ENCODE results near the gene CNNM1. TPM values are rescaled to one million over a fixed set of nuclear protein-coding genes. Genes with fewer than 3 reads are reported as not detected.

CNNM1 gene
- total and polyA plus RNA-seq, 4 donors, result 0.13 to 0.30 (median 0.24) TPM

GRCh38 chr10:99422529-99423096 is 93.5 kb downstream of the CNNM1 start:
- DNase-seq (no peak), ATAC-seq (ENCODE audit: low FRiP score) (no peak)
- no peaks in the 10 kb centered on the region for H3K27me3 ChIP-seq (ENCODE audit: control insufficient read depth in 1 of 2, insufficient read depth in 2 of 2, low read length in 1 of 2)
- no peaks in the 10 kb centered on the region for H3K9me3 ChIP-seq (ENCODE audit: control insufficient read depth, low read length)
- intact Hi-C loops (cut with DNase I), result no loop called here
- no peak overlapping the region for H3K4me3 ChIP-seq (ENCODE audit: low read length in 2 of 2)
- H3K36me3 ChIP-seq (ENCODE audit: control insufficient read depth in 1 of 2, insufficient read depth in 2 of 2, low read length in 1 of 2), result peaks cover 10 to 12% of the 10 kb centered on the region in 2 donors
- no peaks in the 10 kb centered on the region for H3K4me1 ChIP-seq (ENCODE audit: control insufficient read depth in 1 of 2, insufficient read depth in 2 of 2, low read length in 2 of 2)
- WGBS, 2 donors, result 90 to 94% methylated on average over 5 of the region's 5 CpGs
- no peak overlapping the region for H3K27ac ChIP-seq (ENCODE audit: low read depth in 1 of 2, low read length in 2 of 2)

- ATAC-seq (ENCODE audit: low FRiP score) (no peak), DNase-seq (no peak)
- Histone ChIP-seq H3K4me1 (ENCODE audit: control insufficient read depth in 1 of 2, insufficient read depth in 2 of 2, low read length in 2 of 2) (no peaks in the 10 kb centered on the region), H3K27ac (ENCODE audit: low read depth in 1 of 2, low read length in 2 of 2) (no peak overlapping the region), H3K36me3 (ENCODE audit: control insufficient read depth in 1 of 2, insufficient read depth in 2 of 2, low read length in 1 of 2) (peaks cover 7 to 9% of the 10 kb centered on the region in 2 donors), H3K4me3 (ENCODE audit: low read length in 2 of 2) (no peak overlapping the region), H3K27me3 (ENCODE audit: control insufficient read depth in 1 of 2, insufficient read depth in 2 of 2, low read length in 1 of 2) (no peaks in the 10 kb centered on the region), H3K9me3 (ENCODE audit: control insufficient read depth, low read length) (no peaks in the 10 kb centered on the region)
- intact Hi-C loops (cut with DNase I), result no loop called here
- 93 to 100% methylated on average over 1 of the region's 1 CpG for WGBS, 2 donors
These were observed 95.5 kb downstream of the CNNM1 start for GRCh38 chr10:99424656-99425055.

DNA sequence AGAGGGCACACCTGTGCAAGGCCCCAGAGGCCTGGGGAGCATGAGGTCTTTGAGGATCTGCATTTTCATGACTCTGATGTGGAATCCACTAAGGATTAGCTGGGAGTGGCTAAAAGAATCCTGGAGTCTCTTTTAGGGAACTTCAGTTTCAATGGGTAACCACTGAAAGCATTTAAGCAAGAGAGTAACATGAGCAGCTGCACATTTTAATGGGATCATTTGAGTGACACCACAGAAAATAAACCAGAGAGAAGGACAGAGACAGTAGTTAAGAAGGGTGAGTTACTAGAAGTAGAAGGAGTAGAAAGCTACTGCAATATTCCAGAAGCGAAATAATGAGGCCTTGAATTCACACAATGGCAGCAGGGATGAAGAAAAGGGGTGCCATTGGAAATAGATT is 96.0 kb downstream of the CNNM1 start:
- no peak for DNase-seq
- intact Hi-C loops (cut with DNase I), result no loop called here
- Histone ChIP-seq H3K4me3 (ENCODE audit: low read length in 2 of 2) (no peak overlapping the region), H3K27me3 (ENCODE audit: control insufficient read depth in 1 of 2, insufficient read depth in 2 of 2, low read length in 1 of 2) (no peaks in the 10 kb centered on the region), H3K36me3 (ENCODE audit: control insufficient read depth in 1 of 2, insufficient read depth in 2 of 2, low read length in 1 of 2) (peaks cover 5 to 7% of the 10 kb centered on the region in 2 donors), H3K4me1 (ENCODE audit: control insufficient read depth in 1 of 2, insufficient read depth in 2 of 2, low read length in 2 of 2) (no peaks in the 10 kb centered on the region), H3K27ac (ENCODE audit: low read depth in 1 of 2, low read length in 2 of 2) (no peak overlapping the region), H3K9me3 (ENCODE audit: control insufficient read depth, low read length) (no peaks in the 10 kb centered on the region)
- no peak for ATAC-seq (ENCODE audit: low FRiP score)
- 95 to 97% methylated on average over 1 of the region's 1 CpG for WGBS, 2 donors

GRCh38 chr10:99426689-99427088 is 97.5 kb downstream of the CNNM1 start:
- H3K27ac ChIP-seq (ENCODE audit: low read depth in 1 of 2, low read length in 2 of 2), result no peak overlapping the region
- WGBS, 2 donors, result 70 to 74% methylated on average over 3 of the region's 3 CpGs
- DNase-seq, result no peak
- no peak overlapping the region for H3K4me3 ChIP-seq (ENCODE audit: low read length in 2 of 2)
- H3K4me1 ChIP-seq (ENCODE audit: control insufficient read depth in 1 of 2, insufficient read depth in 2 of 2, low read length in 2 of 2), result no peaks in the 10 kb centered on the region
- no peak for ATAC-seq (ENCODE audit: low FRiP score)
- intact Hi-C loops (cut with DNase I), result no loop called here
- no peaks in the 10 kb centered on the region for H3K27me3 ChIP-seq (ENCODE audit: control insufficient read depth in 1 of 2, insufficient read depth in 2 of 2, low read length in 1 of 2)
- no peaks in the 10 kb centered on the region for H3K9me3 ChIP-seq (ENCODE audit: control insufficient read depth, low read length)
- H3K36me3 ChIP-seq (ENCODE audit: control insufficient read depth in 1 of 2, insufficient read depth in 2 of 2, low read length in 1 of 2), result peaks cover 4 to 5% of the 10 kb centered on the region in 2 donors

GRCh38 chr10:99427566-99428190 is 98.5 kb downstream of the CNNM1 start:
- Histone ChIP-seq H3K27ac (ENCODE audit: low read depth in 1 of 2, low read length in 2 of 2) (no peak overlapping the region), H3K27me3 (ENCODE audit: control insufficient read depth in 1 of 2, insufficient read depth in 2 of 2, low read length in 1 of 2) (no peaks in the 10 kb centered on the region), H3K4me3 (ENCODE audit: low read length in 2 of 2) (no peak overlapping the region), H3K36me3 (ENCODE audit: control insufficient read depth in 1 of 2, insufficient read depth in 2 of 2, low read length in 1 of 2) (peaks cover 4 to 5% of the 10 kb centered on the region in 2 donors), H3K9me3 (ENCODE audit: control insufficient read depth, low read length) (no peaks in the 10 kb centered on the region), H3K4me1 (ENCODE audit: control insufficient read depth in 1 of 2, insufficient read depth in 2 of 2, low read length in 2 of 2) (no peaks in the 10 kb centered on the region)
- ATAC-seq (ENCODE audit: low FRiP score) (no peak), DNase-seq (no peak)
- intact Hi-C loops (cut with DNase I), result no loop called here
- 79 to 83% methylated on average over 4 of the region's 4 CpGs for WGBS, 2 donors

DNA sequence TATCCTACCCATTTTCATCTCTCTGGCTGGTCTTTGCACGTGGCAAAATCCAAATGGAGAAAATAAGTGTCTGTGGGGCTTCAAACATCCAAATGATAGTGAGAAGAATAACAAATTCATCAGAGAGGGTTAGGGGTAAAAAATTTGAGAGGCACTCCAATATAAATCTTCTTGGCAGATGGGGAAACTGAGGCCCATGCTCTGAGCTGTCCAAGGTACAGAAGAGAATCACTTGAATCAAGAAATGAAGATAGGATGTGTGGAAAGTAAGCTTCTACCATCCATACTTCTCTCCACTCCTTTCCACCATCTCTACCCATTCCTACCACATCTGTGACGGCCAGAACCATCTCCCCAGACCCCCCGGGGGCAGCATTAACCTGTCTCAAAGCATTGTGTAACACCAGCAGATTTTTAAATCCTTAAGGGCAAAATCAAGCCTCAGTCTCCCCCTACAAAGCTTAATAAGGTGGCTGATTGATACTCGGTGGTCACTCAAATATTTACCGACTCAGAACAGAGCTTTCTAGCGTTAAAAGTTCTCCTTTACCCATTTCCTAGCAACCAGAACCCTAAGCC is 100.5 kb downstream of the CNNM1 start:
- Histone ChIP-seq H3K27ac (ENCODE audit: low read depth in 1 of 2, low read length in 2 of 2) (no peak overlapping the region), H3K27me3 (ENCODE audit: control insufficient read depth in 1 of 2, insufficient read depth in 2 of 2, low read length in 1 of 2) (no peaks in the 10 kb centered on the region), H3K4me1 (ENCODE audit: control insufficient read depth in 1 of 2, insufficient read depth in 2 of 2, low read length in 2 of 2) (no peaks in the 10 kb centered on the region), H3K9me3 (ENCODE audit: control insufficient read depth, low read length) (no peaks in the 10 kb centered on the region), H3K4me3 (ENCODE audit: low read length in 2 of 2) (peak overlapping the region in 1 of 2 donors; percentile 73), H3K36me3 (ENCODE audit: control insufficient read depth in 1 of 2, insufficient read depth in 2 of 2, low read length in 1 of 2) (peaks cover 3 to 5% of the 10 kb centered on the region in 2 donors)
- ATAC-seq (ENCODE audit: low FRiP score) (no peak), DNase-seq (no peak)
- WGBS, 2 donors, result 30 to 33% methylated on average over 6 of the region's 6 CpGs
- intact Hi-C loops (cut with DNase I), result loop anchor here (5.0 to 10.0 kb wide), 3 partner anchors 193 to 315 kb away; partner anchors contain the start of gene SLC25A28 (in 1 of the 2)

DNA sequence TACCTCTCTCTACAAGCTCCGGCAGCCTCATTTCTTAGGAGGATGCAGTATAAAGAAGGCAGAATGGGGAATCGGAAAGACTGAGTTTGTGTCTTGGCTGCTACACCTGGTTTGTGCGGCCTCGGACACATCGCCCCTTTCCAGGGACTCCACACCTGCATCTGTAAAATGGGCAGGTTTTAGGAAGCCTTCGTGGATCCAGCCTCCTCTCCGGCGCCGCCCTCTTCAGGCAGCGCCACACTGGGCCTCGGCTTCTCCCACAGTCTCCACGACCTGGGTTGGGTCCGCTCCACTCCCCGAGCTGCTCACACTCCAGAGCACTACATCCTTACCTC is 100.9 kb downstream of the CNNM1 start:
- no peaks in the 10 kb centered on the region for H3K9me3 ChIP-seq (ENCODE audit: control insufficient read depth, low read length)
- WGBS, 2 donors, result 9% methylated on average over 14 of the region's 14 CpGs
- no peak for DNase-seq
- no peaks in the 10 kb centered on the region for H3K4me1 ChIP-seq (ENCODE audit: control insufficient read depth in 1 of 2, insufficient read depth in 2 of 2, low read length in 2 of 2)
- ATAC-seq (ENCODE audit: low FRiP score), result peak; percentile 47
- H3K36me3 ChIP-seq (ENCODE audit: control insufficient read depth in 1 of 2, insufficient read depth in 2 of 2, low read length in 1 of 2), result peaks cover 0 to 5% of the 10 kb centered on the region in 2 donors
- peak overlapping the region; percentile 48 to 73 for H3K4me3 ChIP-seq (ENCODE audit: low read length in 2 of 2)
- no peaks in the 10 kb centered on the region for H3K27me3 ChIP-seq (ENCODE audit: control insufficient read depth in 1 of 2, insufficient read depth in 2 of 2, low read length in 1 of 2)
- intact Hi-C loops (cut with DNase I), result loop anchor here (5.0 to 10.0 kb wide), 3 partner anchors 192 to 315 kb away; partner anchors contain the start of gene SLC25A28 (in 1 of the 2)
- peak overlapping the region in 1 of 2 donors; percentile 42 for H3K27ac ChIP-seq (ENCODE audit: low read depth in 1 of 2, low read length in 2 of 2)

- ATAC-seq (ENCODE audit: low FRiP score) (peak; percentile 98), DNase-seq (peak; percentile 96)
- Histone ChIP-seq H3K4me1 (ENCODE audit: control insufficient read depth in 1 of 2, insufficient read depth in 2 of 2, low read length in 2 of 2) (no peaks in the 10 kb centered on the region), H3K27ac (ENCODE audit: low read depth in 1 of 2, low read length in 2 of 2) (peak within 1 kb of the TSS in 1 of 2 donors; percentile 43), H3K9me3 (ENCODE audit: control insufficient read depth, low read length) (no peaks in the 10 kb centered on the region), H3K4me3 (ENCODE audit: low read length in 2 of 2) (peak within 1 kb of the TSS; percentile 80 to 89), H3K27me3 (ENCODE audit: control insufficient read depth in 1 of 2, insufficient read depth in 2 of 2, low read length in 1 of 2) (no peaks in the 10 kb centered on the region), H3K36me3 (ENCODE audit: control insufficient read depth in 1 of 2, insufficient read depth in 2 of 2, low read length in 1 of 2) (peaks cover 0 to under 1% of the 10 kb centered on the region in 2 donors)
- intact Hi-C loops (cut with DNase I), result loop anchor here (5.0 to 10.0 kb wide), 3 partner anchors 192 to 314 kb away; partner anchors contain the start of gene SLC25A28 (in 1 of the 2)
- WGBS, 2 donors, result 0% methylated on average over 59 of the region's 59 CpGs
These were observed 101.5 kb downstream of the CNNM1 start, which contains the start of gene GOT1 for GRCh38 chr10:99430451-99431189. GOT1 (minus strand) TSS chr10:99430624; CDS start chr10:99430565, 59 bp downstream.
